HepG2 (cell line): ENCODE measurements around the gene PMVK. TPM values are rescaled to one million over a fixed set of nuclear protein-coding genes. Genes with fewer than 3 reads are reported as not detected.

Experiments used
- AHR ChIP-seq: IDR thresholded peaks from 2 replicates; pipeline ENCODE4 v1.6.1; 2018; ENCODE audit warnings: missing genetic modification reagents, missing compliant biosample characterization
- BCL6 ChIP-seq: IDR thresholded peaks from 2 replicates; pipeline ENCODE4 v1.6.1; 2016; ENCODE audit warnings: missing genetic modification reagents, missing compliant biosample characterization
- FOXM1 ChIP-seq: sonication (generic); formaldehyde crosslinking; IDR thresholded peaks from 2 replicates; pipeline ENCODE4 v1.5.0; 2020; ENCODE audit warnings: missing genetic modification reagents
- IKZF1 ChIP-seq: fragments of 450-650 bp; IDR thresholded peaks from 2 replicates; pipeline ENCODE4 v1.7.1; 2016
- IRX3 ChIP-seq: sonication (generic); formaldehyde crosslinking; IDR thresholded peaks from 2 replicates; pipeline ENCODE4 v1.8.1; 2023; ENCODE audit warnings: mild to moderate bottlenecking, low read depth, missing genetic modification reagents, borderline replicate concordance
- PLRG1 ChIP-seq: fragments of 450-650 bp; conservative IDR thresholded peaks from 2 replicates; pipeline ENCODE4 v1.6.1; 2016
- POLR2G ChIP-seq: fragments of 200-400 bp; formaldehyde crosslinking; IDR thresholded peaks from 2 replicates; pipeline ENCODE4 v1.6.1; 2018; ENCODE audit warnings: mild to moderate bottlenecking, low read depth, low read length, moderate library complexity
- PRDM4 ChIP-seq: sonication (generic); formaldehyde crosslinking; IDR thresholded peaks from 2 replicates; pipeline ENCODE4 v1.9.0; 2021; ENCODE audit warnings: missing genetic modification reagents, borderline replicate concordance
- XBP1 ChIP-seq: sonication (generic); formaldehyde crosslinking; IDR thresholded peaks from 2 replicates; pipeline ENCODE4 v1.5.0; 2020; ENCODE audit warnings: missing genetic modification reagents
- ZGPAT ChIP-seq: IDR thresholded peaks from 2 replicates; pipeline ENCODE4 v1.6.1; 2016; ENCODE audit warnings: mild to moderate bottlenecking
- ZNF282 ChIP-seq: fragments of 450-650 bp; IDR thresholded peaks from 2 replicates; pipeline ENCODE4 v1.6.1; 2018; ENCODE audit not compliant: partially characterized antibody
- ZNF589 ChIP-seq: sonication (generic); formaldehyde crosslinking; conservative IDR thresholded peaks from 2 replicates; pipeline ENCODE4 v1.8.0; 2022; ENCODE audit warnings: mild to moderate bottlenecking, moderate library complexity, missing genetic modification reagents
- ZNF720 ChIP-seq: sonication (generic); formaldehyde crosslinking; IDR thresholded peaks from 2 replicates; pipeline ENCODE4 v1.4.0; 2020; ENCODE audit warnings: missing genetic modification reagents
- ZNF761 ChIP-seq: sonication (generic); formaldehyde crosslinking; conservative IDR thresholded peaks from 2 replicates; pipeline ENCODE4 v1.4.0; 2020; ENCODE audit warnings: mild to moderate bottlenecking, missing genetic modification reagents
- ZNF777 ChIP-seq: sonication (generic); formaldehyde crosslinking; IDR thresholded peaks from 2 replicates; pipeline ENCODE4 v1.4.0; 2020; ENCODE audit warnings: missing genetic modification reagents
- polyA plus RNA-seq, 8 experiments: library from polyadenylated mRNA; depleted of rRNA in 3 of 8; stranded (reverse) in 7 of 8; unstranded in 1 of 8; fragments of >200 nt; fragmentation: Illumina TruSeq in 4 of 8; extraction: Trizol in 4 of 8; gene quantifications; 2 replicates each; pipeline versions ENCODE4 v1.2.1 to v1.2.3, GENCODE V29; 2011 to 2016; ENCODE audit warnings: low read depth in 4 of 8, missing spikeins in 1 of 8, mixed read lengths in 1 of 8; ENCODE audit not compliant: insufficient read depth in 1 of 8
- total RNA-seq, 5 experiments: library from RNA; depleted of rRNA; stranded (reverse); fragments of >200 nt; fragmentation: Illumina TruSeq; extraction: Trizol; gene quantifications; 2 replicates each; pipeline ENCODE4 v1.2.3, GENCODE V29; 2016; ENCODE audit warnings: low read depth in 1 of 5
- TF ChIP-seq, protein P1 (sequence below): sonication (generic); formaldehyde crosslinking; IDR thresholded peaks from 2 replicates; pipeline ENCODE4 v1.4.0; 2020; ENCODE audit warnings: low read depth, missing genetic modification reagents
- TF ChIP-seq, protein P2 (sequence below): sonication (generic); formaldehyde crosslinking; IDR thresholded peaks from 2 replicates; pipeline ENCODE4 v1.4.0; 2020; ENCODE audit warnings: missing genetic modification reagents
- TF ChIP-seq, protein P3 (sequence below): sonication (generic); formaldehyde crosslinking; IDR thresholded peaks from 2 replicates; pipeline ENCODE4 v1.8.0; 2022; ENCODE audit warnings: mild to moderate bottlenecking, missing genetic modification reagents

Gene PMVK
- total and polyA plus RNA-seq, 2 of the 13 experiments (the other 11 are each of a cell fraction or from before 2014, with no cell fraction given), result 3.9 to 12.6 TPM

DNA sequence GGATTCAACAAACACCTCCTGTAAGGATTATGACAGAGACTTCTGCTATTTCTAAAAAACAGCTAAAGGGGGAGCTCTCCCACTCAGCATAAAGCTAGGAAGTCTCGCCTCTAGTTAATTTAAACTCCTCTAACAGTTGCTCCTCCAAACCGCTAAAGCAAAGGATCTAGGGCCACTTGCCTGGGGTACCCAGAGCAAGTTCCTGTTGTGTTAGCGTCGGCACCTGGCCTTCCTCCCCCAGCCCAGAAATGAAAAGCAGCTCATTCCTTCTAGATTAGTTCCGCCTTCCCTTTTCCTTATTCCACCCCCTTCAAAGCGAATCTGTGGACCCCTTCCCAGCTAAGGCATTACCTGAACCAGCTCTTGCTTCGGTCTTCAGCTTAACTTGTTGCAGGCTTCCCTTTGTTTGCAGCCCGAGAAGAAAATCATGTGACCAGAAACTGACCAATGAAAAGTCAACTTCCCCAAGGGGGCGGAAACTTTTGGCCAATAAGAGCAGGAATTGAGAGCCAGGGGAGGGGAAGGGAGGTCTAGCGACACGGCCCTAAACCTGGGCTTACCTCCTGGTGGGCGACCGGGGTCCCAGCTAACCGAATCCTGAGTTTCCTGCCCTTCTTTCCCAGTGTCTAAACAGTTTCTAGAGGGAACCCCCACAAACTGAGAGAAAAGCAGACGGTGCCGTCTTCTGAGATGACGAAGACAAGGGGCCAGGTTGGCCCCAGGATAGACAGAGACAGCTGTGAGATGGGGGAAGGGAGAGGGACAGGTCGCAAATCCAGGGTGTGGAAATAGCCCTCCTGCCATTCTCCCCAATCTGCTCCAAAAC is 19.4 kb upstream of the PMVK start, which contains the start of gene PBXIP1 (continued):
- TF ChIP-seq, protein P1, sequence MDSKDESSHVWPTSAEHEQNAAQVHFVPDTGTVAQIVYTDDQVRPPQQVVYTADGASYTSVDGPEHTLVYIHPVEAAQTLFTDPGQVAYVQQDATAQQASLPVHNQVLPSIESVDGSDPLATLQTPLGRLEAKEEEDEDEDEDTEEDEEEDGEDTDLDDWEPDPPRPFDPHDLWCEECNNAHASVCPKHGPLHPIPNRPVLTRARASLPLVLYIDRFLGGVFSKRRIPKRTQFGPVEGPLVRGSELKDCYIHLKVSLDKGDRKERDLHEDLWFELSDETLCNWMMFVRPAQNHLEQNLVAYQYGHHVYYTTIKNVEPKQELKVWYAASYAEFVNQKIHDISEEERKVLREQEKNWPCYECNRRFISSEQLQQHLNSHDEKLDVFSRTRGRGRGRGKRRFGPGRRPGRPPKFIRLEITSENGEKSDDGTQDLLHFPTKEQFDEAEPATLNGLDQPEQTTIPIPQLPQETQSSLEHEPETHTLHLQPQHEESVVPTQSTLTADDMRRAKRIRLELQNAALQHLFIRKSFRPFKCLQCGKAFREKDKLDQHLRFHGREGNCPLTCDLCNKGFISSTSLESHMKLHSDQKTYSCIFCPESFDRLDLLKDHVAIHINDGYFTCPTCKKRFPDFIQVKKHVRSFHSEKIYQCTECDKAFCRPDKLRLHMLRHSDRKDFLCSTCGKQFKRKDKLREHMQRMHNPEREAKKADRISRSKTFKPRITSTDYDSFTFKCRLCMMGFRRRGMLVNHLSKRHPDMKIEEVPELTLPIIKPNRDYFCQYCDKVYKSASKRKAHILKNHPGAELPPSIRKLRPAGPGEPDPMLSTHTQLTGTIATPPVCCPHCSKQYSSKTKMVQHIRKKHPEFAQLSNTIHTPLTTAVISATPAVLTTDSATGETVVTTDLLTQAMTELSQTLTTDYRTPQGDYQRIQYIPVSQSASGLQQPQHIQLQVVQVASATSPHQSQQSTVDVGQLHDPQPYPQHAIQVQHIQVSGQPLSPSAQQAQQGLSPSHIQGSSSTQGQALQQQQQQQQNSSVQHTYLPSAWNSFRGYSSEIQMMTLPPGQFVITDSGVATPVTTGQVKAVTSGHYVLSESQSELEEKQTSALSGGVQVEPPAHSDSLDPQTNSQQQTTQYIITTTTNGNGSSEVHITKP (CRISPR knock-in tag), result no peak
- TF ChIP-seq ZNF777 (CRISPR knock-in tag) (no peak), IKZF1 (no peak), XBP1 (CRISPR knock-in tag) (no peak), PRDM4 (no peak), BCL6 (CRISPR knock-in tag) (no peak), ZNF761 (CRISPR knock-in tag) (no peak), AHR (CRISPR knock-in tag) (no peak), POLR2G (peak; percentile 53), ZNF720 (CRISPR knock-in tag) (no peak), ZNF282 (no peak), IRX3 (CRISPR knock-in tag) (no peak), ZGPAT (CRISPR knock-in tag) (no peak), ZNF589 (CRISPR knock-in tag) (no peak), FOXM1 (CRISPR knock-in tag) (no peak), PLRG1 (no peak)
- TF ChIP-seq, protein P2, sequence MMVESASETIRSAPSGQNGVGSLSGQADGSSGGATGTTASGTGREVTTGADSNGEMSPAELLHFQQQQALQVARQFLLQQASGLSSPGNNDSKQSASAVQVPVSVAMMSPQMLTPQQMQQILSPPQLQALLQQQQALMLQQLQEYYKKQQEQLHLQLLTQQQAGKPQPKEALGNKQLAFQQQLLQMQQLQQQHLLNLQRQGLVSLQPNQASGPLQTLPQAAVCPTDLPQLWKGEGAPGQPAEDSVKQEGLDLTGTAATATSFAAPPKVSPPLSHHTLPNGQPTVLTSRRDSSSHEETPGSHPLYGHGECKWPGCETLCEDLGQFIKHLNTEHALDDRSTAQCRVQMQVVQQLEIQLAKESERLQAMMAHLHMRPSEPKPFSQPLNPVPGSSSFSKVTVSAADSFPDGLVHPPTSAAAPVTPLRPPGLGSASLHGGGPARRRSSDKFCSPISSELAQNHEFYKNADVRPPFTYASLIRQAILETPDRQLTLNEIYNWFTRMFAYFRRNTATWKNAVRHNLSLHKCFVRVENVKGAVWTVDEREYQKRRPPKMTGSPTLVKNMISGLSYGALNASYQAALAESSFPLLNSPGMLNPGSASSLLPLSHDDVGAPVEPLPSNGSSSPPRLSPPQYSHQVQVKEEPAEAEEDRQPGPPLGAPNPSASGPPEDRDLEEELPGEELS, result no peak
- TF ChIP-seq, protein P3, sequence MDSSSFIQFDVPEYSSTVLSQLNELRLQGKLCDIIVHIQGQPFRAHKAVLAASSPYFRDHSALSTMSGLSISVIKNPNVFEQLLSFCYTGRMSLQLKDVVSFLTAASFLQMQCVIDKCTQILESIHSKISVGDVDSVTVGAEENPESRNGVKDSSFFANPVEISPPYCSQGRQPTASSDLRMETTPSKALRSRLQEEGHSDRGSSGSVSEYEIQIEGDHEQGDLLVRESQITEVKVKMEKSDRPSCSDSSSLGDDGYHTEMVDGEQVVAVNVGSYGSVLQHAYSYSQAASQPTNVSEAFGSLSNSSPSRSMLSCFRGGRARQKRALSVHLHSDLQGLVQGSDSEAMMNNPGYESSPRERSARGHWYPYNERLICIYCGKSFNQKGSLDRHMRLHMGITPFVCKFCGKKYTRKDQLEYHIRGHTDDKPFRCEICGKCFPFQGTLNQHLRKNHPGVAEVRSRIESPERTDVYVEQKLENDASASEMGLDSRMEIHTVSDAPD (CRISPR knock-in tag), result no peak
